Naive thymus-derived CD4-positive, alpha-beta T cell (primary cell): ENCODE results near the gene PARD3B. TPM values are rescaled to one million over a fixed set of nuclear protein-coding genes. Genes with fewer than 3 reads are reported as not detected.

ENCODE experiments used
- ATAC-seq: fragments of 150-1000 bp; cut with Tn5 transposase; 2 replicates; pipeline ENCODE4 v1.10.0; 2021; ENCODE audit warnings: mild to moderate bottlenecking, moderate library complexity
- CTCF ChIA-PET: fragments of 350-600 bp; sonication (Branson Sonifier 250); formaldehyde crosslinking; loops from one replicate; lab custom pipeline; 2021; ENCODE audit warnings: antibody characterized with exemption; lab: Charles Lee
- POLR2A ChIA-PET: fragments of 350-600 bp; sonication (Branson Sonifier 250); formaldehyde crosslinking; loops from one replicate; lab custom pipeline; 2021; ENCODE audit warnings: antibody characterized with exemption, inconsistent platforms; lab: Charles Lee
- DNase-seq, 9 donors: peaks; one replicate each; pipeline versions ENCODE4 v3.0.0 to v3.0.0-alpha.2; 2020 to 2022; ENCODE audit warnings: mixed read lengths in 1 of 9
- H3K27ac ChIP-seq: one replicate; pipeline ENCODE4 v1.7.0; 2013; ENCODE audit warnings: mild to moderate bottlenecking, low read depth, low read length, moderate library complexity
- H3K27me3 ChIP-seq, 2 donors: one replicate each; pipeline ENCODE4 v1.7.0; 2013; ENCODE audit warnings: low read length in 2 of 2, mild to moderate bottlenecking in 2 of 2, moderate library complexity in 2 of 2; ENCODE audit not compliant: control insufficient read depth in 2 of 2, insufficient read depth in 2 of 2
- H3K36me3 ChIP-seq, 3 experiments: 1 replicate in 2 of 3; 2 replicates in 1 of 3; pipeline ENCODE4 v1.7.0; 2013; ENCODE audit warnings: low read length in 3 of 3, mild to moderate bottlenecking in 3 of 3, moderate library complexity in 1 of 3; ENCODE audit not compliant: insufficient read depth in 3 of 3, control insufficient read depth in 2 of 3
- H3K4me1 ChIP-seq, 2 donors: one replicate each; pipeline ENCODE4 v1.7.0; 2013; ENCODE audit warnings: low read length in 2 of 2, mild to moderate bottlenecking in 2 of 2, moderate library complexity in 1 of 2; ENCODE audit not compliant: control insufficient read depth in 2 of 2, insufficient read depth in 2 of 2
- H3K4me3 ChIP-seq: 2 replicates; pipeline ENCODE4 v1.7.0; 2013; ENCODE audit warnings: mild to moderate bottlenecking, low read length
- H3K9me3 ChIP-seq, 3 experiments: 1 replicate in 2 of 3; 2 replicates in 1 of 3; pipeline ENCODE4 v1.7.0; 2013; ENCODE audit warnings: low read length in 3 of 3; ENCODE audit not compliant: control insufficient read depth in 2 of 3
- H3K27ac Mint-ChIP-seq, 9 donors: one replicate each; pipeline ENCODE4 v1.8.0; 2020 to 2022; ENCODE audit warnings: mixed read lengths in 9 of 9, mild to moderate bottlenecking in 8 of 9, moderate library complexity in 5 of 9, inconsistent platforms in 2 of 9
- H3K27me3 Mint-ChIP-seq, 5 donors: one replicate each; pipeline ENCODE4 v1.8.0; 2021 to 2022; ENCODE audit warnings: mixed read lengths in 5 of 5, mild to moderate bottlenecking in 1 of 5
- H3K36me3 Mint-ChIP-seq, 5 donors: one replicate each; pipeline ENCODE4 v1.8.0; 2020 to 2022; ENCODE audit warnings: mixed read lengths in 5 of 5, mild to moderate bottlenecking in 3 of 5, inconsistent platforms in 1 of 5
- H3K4me1 Mint-ChIP-seq, 7 donors: one replicate each; pipeline ENCODE4 v1.8.0; 2020 to 2022; ENCODE audit warnings: mixed read lengths in 7 of 7, mild to moderate bottlenecking in 3 of 7, inconsistent platforms in 1 of 7
- H3K4me3 Mint-ChIP-seq, 10 donors: one replicate each; pipeline ENCODE4 v1.8.0; 2020 to 2022; ENCODE audit warnings: mild to moderate bottlenecking in 10 of 10, mixed read lengths in 10 of 10, moderate library complexity in 6 of 10, inconsistent platforms in 2 of 10
- H3K9me3 Mint-ChIP-seq, 11 donors: one replicate each; pipeline ENCODE4 v1.8.0; 2020 to 2022; ENCODE audit warnings: mixed read lengths in 11 of 11, mild to moderate bottlenecking in 4 of 11, inconsistent platforms in 1 of 11, moderate library complexity in 1 of 11
- intact Hi-C, 2 donors: fragments of 100-400 bp; cut with micrococcal nuclease; formaldehyde crosslinking; loops; one replicate each; pipeline ENCODE4 v1.15.1; 2023
- polyA plus RNA-seq, 2 donors: library from polyadenylated mRNA; unstranded; fragments of 300-500 nt; fragmentation: Illumina TruSeq; gene quantifications; one replicate each; pipeline ENCODE4 v1.2.3, GENCODE V29; 2021
- total RNA-seq, 6 experiments: library from RNA in 5 of 6; stranded (reverse) in 5 of 6; gene quantifications; 1 replicate in 5 of 6; 2 replicates in 1 of 6; pipeline ENCODE4 v1.2.3 and lab custom pipeline; 2021 to 2026

The PARD3B gene
- total and polyA plus RNA-seq, 7 experiments from 2014 or later, result 0.22 to 4.0 (median 0.87) TPM

GRCh38 chr2:205052781-205053180 is 507.5 kb downstream of the PARD3B start:
- Mint-ChIP-seq H3K27me3 (no peaks in the 10 kb centered on the region), H3K4me1 (peaks cover 2 to 41% (median 32%) of the 10 kb centered on the region in 7 donors), H3K27ac (peak overlapping the region in 3 of 9 donors; percentile 1 to 70 (median 68)), H3K36me3 (peaks cover 0 to 28% (median 8%) of the 10 kb centered on the region in 5 donors), H3K4me3 (no peak overlapping the region), H3K9me3 (peaks cover 3 to 18% (median 12%) of the 10 kb centered on the region in 11 donors)
- peaks cover 0 to 4% (median 0%) of the 10 kb centered on the region in 3 experiments for H3K9me3 ChIP-seq
- ATAC-seq (no peak), DNase-seq (no peak)
- intact Hi-C loops, result loop anchor here (5.0 to 10.0 kb wide), 2 partner anchors 85 to 622 kb away; no protein-coding TSS in a partner anchor
- no peaks in the 10 kb centered on the region for H3K4me1 ChIP-seq
- no peak overlapping the region for H3K27ac ChIP-seq
- no peak overlapping the region for H3K4me3 ChIP-seq
- ChIA-PET CTCF (no interaction called here), POLR2A (no interaction called here)
- H3K36me3 ChIP-seq, result no peaks in the 10 kb centered on the region
- H3K27me3 ChIP-seq, result no peaks in the 10 kb centered on the region

- no peaks in the 10 kb centered on the region for H3K4me1 ChIP-seq
- H3K4me1 Mint-ChIP-seq, result peaks cover 3 to 41% (median 32%) of the 10 kb centered on the region in 7 donors
- H3K4me3 ChIP-seq, result no peak overlapping the region
- intact Hi-C loops, result loop anchor here (5.0 to 10.0 kb wide), 2 partner anchors 87 to 621 kb away; no protein-coding TSS in a partner anchor
- H3K9me3 Mint-ChIP-seq, result peaks cover 2 to 25% (median 16%) of the 10 kb centered on the region in 11 donors
- no peaks in the 10 kb centered on the region for H3K27me3 ChIP-seq
- H3K27me3 Mint-ChIP-seq, result no peaks in the 10 kb centered on the region
- ChIA-PET POLR2A (no interaction called here), CTCF (no interaction called here)
- no peak overlapping the region for H3K27ac ChIP-seq
- no peaks in the 10 kb centered on the region for H3K36me3 ChIP-seq
- ATAC-seq, result no peak
- DNase-seq, result no peak
- peaks cover 0 to 31% (median 6%) of the 10 kb centered on the region in 5 donors for H3K36me3 Mint-ChIP-seq
- peak overlapping the region in 1 of 9 donors; percentile 34 for H3K27ac Mint-ChIP-seq
- H3K9me3 ChIP-seq, result peaks cover 0 to 4% (median 2%) of the 10 kb centered on the region in 3 experiments
- H3K4me3 Mint-ChIP-seq, result no peak overlapping the region
These were observed 508.6 kb downstream of the PARD3B start for GRCh38 chr2:205053827-205054410.

- Mint-ChIP-seq H3K36me3 (peaks cover 0 to 30% (median 1%) of the 10 kb centered on the region in 5 donors), H3K9me3 (peaks cover 1 to 25% (median 16%) of the 10 kb centered on the region in 11 donors), H3K4me1 (peaks cover 3 to 41% (median 32%) of the 10 kb centered on the region in 7 donors), H3K27ac (peak overlapping the region in 1 of 9 donors; percentile 34), H3K27me3 (no peaks in the 10 kb centered on the region), H3K4me3 (no peak overlapping the region)
- no peak overlapping the region for H3K4me3 ChIP-seq
- DNase-seq (no peak), ATAC-seq (no peak)
- no peak overlapping the region for H3K27ac ChIP-seq
- intact Hi-C loops, result loop anchor here (5.0 to 10.0 kb wide), 2 partner anchors 87 to 620 kb away; no protein-coding TSS in a partner anchor
- CTCF ChIA-PET, result no interaction called here
- H3K36me3 ChIP-seq, result no peaks in the 10 kb centered on the region
- POLR2A ChIA-PET, result no interaction called here
- H3K4me1 ChIP-seq, result no peaks in the 10 kb centered on the region
- H3K27me3 ChIP-seq, result no peaks in the 10 kb centered on the region
- H3K9me3 ChIP-seq, result peaks cover 0 to 4% (median 0%) of the 10 kb centered on the region in 3 experiments
These were observed 509.5 kb downstream of the PARD3B start for GRCh38 chr2:205054789-205055188.

GRCh38 chr2:205055251-205055650 is 510.0 kb downstream of the PARD3B start:
- Histone ChIP-seq H3K4me1 (no peaks in the 10 kb centered on the region), H3K27ac (no peak overlapping the region), H3K27me3 (no peaks in the 10 kb centered on the region), H3K36me3 (no peaks in the 10 kb centered on the region), H3K9me3 (peaks cover 0 to 4% (median 0%) of the 10 kb centered on the region in 3 experiments), H3K4me3 (no peak overlapping the region)
- Mint-ChIP-seq H3K27me3 (no peaks in the 10 kb centered on the region), H3K9me3 (peaks cover 0 to 24% (median 15%) of the 10 kb centered on the region in 11 donors), H3K27ac (peak overlapping the region in 1 of 9 donors; percentile 34), H3K36me3 (peaks cover 0 to 29% (median 0%) of the 10 kb centered on the region in 5 donors), H3K4me3 (peak overlapping the region in 4 of 10 donors; percentile 12 to 76 (median 20)), H3K4me1 (peaks cover 3 to 41% (median 32%) of the 10 kb centered on the region in 7 donors)
- intact Hi-C loops, result loop anchor here in 1 of 2 donors (10.0 kb wide), 1 partner anchor 620 kb away; no protein-coding TSS in a partner anchor
- no peak for ATAC-seq
- CTCF ChIA-PET, result no interaction called here
- POLR2A ChIA-PET, result no interaction called here
- no peak for DNase-seq

GRCh38 chr2:205056151-205056561 is 510.9 kb downstream of the PARD3B start:
- H3K27ac Mint-ChIP-seq, result peak overlapping the region in 5 of 9 donors; percentile 8 to 72 (median 68)
- no peak for ATAC-seq
- H3K27me3 ChIP-seq, result no peaks in the 10 kb centered on the region

GRCh38 chr2:205058409-205058808 is 513.1 kb downstream of the PARD3B start:
- ATAC-seq (no peak), DNase-seq (no peak)
- H3K27me3 ChIP-seq, result no peaks in the 10 kb centered on the region
- H3K4me3 ChIP-seq, result no peak overlapping the region
- H3K27ac ChIP-seq, result no peak overlapping the region
- Mint-ChIP-seq H3K27ac (peak overlapping the region in 1 of 9 donors; percentile 10), H3K27me3 (peaks cover 0 to 2% (median 0%) of the 10 kb centered on the region in 5 donors), H3K4me1 (peaks cover 5 to 32% (median 23%) of the 10 kb centered on the region in 7 donors), H3K36me3 (peaks cover 0 to 31% (median 0%) of the 10 kb centered on the region in 5 donors), H3K4me3 (no peak overlapping the region), H3K9me3 (peaks cover 0 to 25% (median 15%) of the 10 kb centered on the region in 11 donors)
- POLR2A ChIA-PET, result no interaction called here
- H3K9me3 ChIP-seq, result peaks cover 0 to 4% (median 0%) of the 10 kb centered on the region in 3 experiments
- H3K4me1 ChIP-seq, result no peaks in the 10 kb centered on the region
- intact Hi-C loops, result loop anchor here in 1 of 2 donors (10.0 kb wide), 1 partner anchor 616 kb away; no protein-coding TSS in a partner anchor
- CTCF ChIA-PET, result no interaction called here
- no peaks in the 10 kb centered on the region for H3K36me3 ChIP-seq

More at GRCh38 chr2:205056151-205056561, 510.9 kb downstream of the PARD3B start:
- Histone ChIP-seq H3K4me3 (no peak overlapping the region), H3K4me1 (no peaks in the 10 kb centered on the region), H3K9me3 (peaks cover 0 to 4% (median 0%) of the 10 kb centered on the region in 3 experiments), H3K27ac (no peak overlapping the region), H3K36me3 (no peaks in the 10 kb centered on the region)
- H3K27me3 Mint-ChIP-seq, result no peaks in the 10 kb centered on the region
- H3K4me1 Mint-ChIP-seq, result peaks cover 3 to 43% (median 33%) of the 10 kb centered on the region in 7 donors
- no peak for DNase-seq
- POLR2A ChIA-PET, result interaction anchor here (0.5 kb wide), 1 partner anchor 16 kb away, joined by 4 read pairs; no protein-coding TSS in a partner anchor
- H3K4me3 Mint-ChIP-seq, result peak overlapping the region in 9 of 10 donors; percentile 20 to 76 (median 56)
- CTCF ChIA-PET, result no interaction called here
- intact Hi-C loops, result loop anchor here in 1 of 2 donors (10.0 kb wide), 1 partner anchor 619 kb away; no protein-coding TSS in a partner anchor
- H3K36me3 Mint-ChIP-seq, result peaks cover 0 to 30% (median 0%) of the 10 kb centered on the region in 5 donors
- H3K9me3 Mint-ChIP-seq, result peaks cover 0 to 24% (median 15%) of the 10 kb centered on the region in 11 donors
